ENCODE data around the gene FAM156A.
"Not testable (repeated sequence)": the region's sequence is repeated elsewhere in the genome, so short reads cannot be mapped to it uniquely, and the experiment has no call there.

The FAM156A gene

GRCh38 chrX:52988985-52989917 lies 30.9 kb upstream of the FAM156A start:
- Histone ChIP-seq H3K4me1 (ENCODE audit: control insufficient read depth, insufficient read depth, low read length) (peaks cover under 1% of the 10 kb centered on the region), H3K27me3 (ENCODE audit: control insufficient read depth, insufficient read depth, low read length) (no peaks in the 10 kb centered on the region), H3K36me3 (ENCODE audit: control insufficient read depth, insufficient read depth, low read length) (no peaks in the 10 kb centered on the region), H3K9ac (ENCODE audit: low read length) (no peak overlapping the region), H3K4me3 (ENCODE audit: low read length) (no peak overlapping the region), H3K9me3 (ENCODE audit: control insufficient read depth, low read length) (no peaks in the 10 kb centered on the region)

- no peak overlapping the region for H3K9ac ChIP-seq (ENCODE audit: low read length)
Measured at GRCh38 chrX:52983321-52984000, 25.1 kb upstream of the FAM156A start.

GRCh38 chrX:52979993-52980392 lies 21.7 kb upstream of the FAM156A start:
- no peaks in the 10 kb centered on the region for H3K4me1 ChIP-seq (ENCODE audit: control insufficient read depth, insufficient read depth, low read length)
- H3K4me3 ChIP-seq (ENCODE audit: low read length) = no peak overlapping the region
- no peaks in the 10 kb centered on the region for H3K9me3 ChIP-seq (ENCODE audit: control insufficient read depth, low read length)
- H3K9ac ChIP-seq (ENCODE audit: low read length) = no peak overlapping the region
- no peaks in the 10 kb centered on the region for H3K27me3 ChIP-seq (ENCODE audit: control insufficient read depth, insufficient read depth, low read length)
- no peaks in the 10 kb centered on the region for H3K36me3 ChIP-seq (ENCODE audit: control insufficient read depth, insufficient read depth, low read length)

More at GRCh38 chrX:52983321-52984000, 25.1 kb upstream of the FAM156A start:
- Histone ChIP-seq H3K4me1 (ENCODE audit: control insufficient read depth, insufficient read depth, low read length) (no peaks in the 10 kb centered on the region), H3K9me3 (ENCODE audit: control insufficient read depth, low read length) (no peaks in the 10 kb centered on the region), H3K27me3 (ENCODE audit: control insufficient read depth, insufficient read depth, low read length) (no peaks in the 10 kb centered on the region), H3K4me3 (ENCODE audit: low read length) (no peak overlapping the region), H3K36me3 (ENCODE audit: control insufficient read depth, insufficient read depth, low read length) (no peaks in the 10 kb centered on the region)

GRCh38 chrX:52979568-52979967 lies 21.2 kb upstream of the FAM156A start:
- H3K9ac ChIP-seq (ENCODE audit: low read length) = no peak overlapping the region
- no peaks in the 10 kb centered on the region for H3K27me3 ChIP-seq (ENCODE audit: control insufficient read depth, insufficient read depth, low read length)
- H3K4me1 ChIP-seq (ENCODE audit: control insufficient read depth, insufficient read depth, low read length) = no peaks in the 10 kb centered on the region
- H3K4me3 ChIP-seq (ENCODE audit: low read length) = no peak overlapping the region
- no peaks in the 10 kb centered on the region for H3K36me3 ChIP-seq (ENCODE audit: control insufficient read depth, insufficient read depth, low read length)
- H3K9me3 ChIP-seq (ENCODE audit: control insufficient read depth, low read length) = no peaks in the 10 kb centered on the region

- Histone ChIP-seq H3K9me3 (ENCODE audit: control insufficient read depth, low read length) (no peaks in the 10 kb centered on the region), H3K9ac (ENCODE audit: low read length) (no peak overlapping the region), H3K36me3 (ENCODE audit: control insufficient read depth, insufficient read depth, low read length) (no peaks in the 10 kb centered on the region), H3K4me1 (ENCODE audit: control insufficient read depth, insufficient read depth, low read length) (no peaks in the 10 kb centered on the region), H3K4me3 (ENCODE audit: low read length) (no peak overlapping the region), H3K27me3 (ENCODE audit: control insufficient read depth, insufficient read depth, low read length) (no peaks in the 10 kb centered on the region)
Measured at GRCh38 chrX:52977953-52978352, 19.6 kb upstream of the FAM156A start.

- not testable (repeated sequence) for H3K9me3 ChIP-seq (ENCODE audit: control insufficient read depth, low read length); H3K27me3 ChIP-seq (ENCODE audit: control insufficient read depth, insufficient read depth, low read length); H3K4me3 ChIP-seq (ENCODE audit: low read length); H3K4me1 ChIP-seq (ENCODE audit: control insufficient read depth, insufficient read depth, low read length); H3K36me3 ChIP-seq (ENCODE audit: control insufficient read depth, insufficient read depth, low read length); H3K9ac ChIP-seq (ENCODE audit: low read length)
Measured at GRCh38 chrX:52975576-52975975, 17.3 kb upstream of the FAM156A start.

GRCh38 chrX:52974336-52974992 lies 16.1 kb upstream of the FAM156A start:
- H3K9ac ChIP-seq (ENCODE audit: low read length); H3K4me1 ChIP-seq (ENCODE audit: control insufficient read depth, insufficient read depth, low read length); H3K27me3 ChIP-seq (ENCODE audit: control insufficient read depth, insufficient read depth, low read length); H3K9me3 ChIP-seq (ENCODE audit: control insufficient read depth, low read length); H3K4me3 ChIP-seq (ENCODE audit: low read length); H3K36me3 ChIP-seq (ENCODE audit: control insufficient read depth, insufficient read depth, low read length): not testable (repeated sequence)

- H3K36me3 ChIP-seq (ENCODE audit: control insufficient read depth, insufficient read depth, low read length); H3K27me3 ChIP-seq (ENCODE audit: control insufficient read depth, insufficient read depth, low read length); H3K4me1 ChIP-seq (ENCODE audit: control insufficient read depth, insufficient read depth, low read length); H3K9me3 ChIP-seq (ENCODE audit: control insufficient read depth, low read length); H3K4me3 ChIP-seq (ENCODE audit: low read length); H3K9ac ChIP-seq (ENCODE audit: low read length): not testable (repeated sequence)
Measured at GRCh38 chrX:52967922-52968321, 9.6 kb upstream of the FAM156A start.

GRCh38 chrX:52966993-52967738 lies 8.8 kb upstream of the FAM156A start:
- not testable (repeated sequence) for H3K4me3 ChIP-seq (ENCODE audit: low read length); H3K9ac ChIP-seq (ENCODE audit: low read length); H3K9me3 ChIP-seq (ENCODE audit: control insufficient read depth, low read length); H3K36me3 ChIP-seq (ENCODE audit: control insufficient read depth, insufficient read depth, low read length); H3K27me3 ChIP-seq (ENCODE audit: control insufficient read depth, insufficient read depth, low read length); H3K4me1 ChIP-seq (ENCODE audit: control insufficient read depth, insufficient read depth, low read length)

- not testable (repeated sequence) for H3K27me3 ChIP-seq (ENCODE audit: control insufficient read depth, insufficient read depth, low read length); H3K4me1 ChIP-seq (ENCODE audit: control insufficient read depth, insufficient read depth, low read length); H3K9ac ChIP-seq (ENCODE audit: low read length); H3K4me3 ChIP-seq (ENCODE audit: low read length); H3K9me3 ChIP-seq (ENCODE audit: control insufficient read depth, low read length); H3K36me3 ChIP-seq (ENCODE audit: control insufficient read depth, insufficient read depth, low read length)
Measured at GRCh38 chrX:52958961-52959360, 643 bp upstream of the FAM156A start.

- not testable (repeated sequence) for H3K4me1 ChIP-seq (ENCODE audit: control insufficient read depth, insufficient read depth, low read length); H3K36me3 ChIP-seq (ENCODE audit: control insufficient read depth, insufficient read depth, low read length); H3K4me3 ChIP-seq (ENCODE audit: low read length); H3K9ac ChIP-seq (ENCODE audit: low read length); H3K27me3 ChIP-seq (ENCODE audit: control insufficient read depth, insufficient read depth, low read length); H3K9me3 ChIP-seq (ENCODE audit: control insufficient read depth, low read length)
Measured at GRCh38 chrX:52949884-52950283, 8.4 kb downstream of the FAM156A start.

GRCh38 chrX:52949325-52949724 lies 9.0 kb downstream of the FAM156A start:
- not testable (repeated sequence) for H3K4me3 ChIP-seq (ENCODE audit: low read length); H3K36me3 ChIP-seq (ENCODE audit: control insufficient read depth, insufficient read depth, low read length); H3K27me3 ChIP-seq (ENCODE audit: control insufficient read depth, insufficient read depth, low read length); H3K9me3 ChIP-seq (ENCODE audit: control insufficient read depth, low read length); H3K9ac ChIP-seq (ENCODE audit: low read length); H3K4me1 ChIP-seq (ENCODE audit: control insufficient read depth, insufficient read depth, low read length)
